ENCODE data around the gene HTR7. TPM values are rescaled to one million over a fixed set of nuclear protein-coding genes. Genes with fewer than 3 reads are reported as not detected.

Gene HTR7
- total RNA-seq, 6 donors from 2014 or later: 0.54 to 0.64 (median 0.59) TPM; not detected in 3

- Histone ChIP-seq H3K4me1 (peaks cover 0 to 7% (median 0%) of the 10 kb centered on the region in 4 donors), H3K36me3 (no peaks in the 10 kb centered on the region), H3K27me3 (no peaks in the 10 kb centered on the region), H3K27ac (no peak overlapping the region), H3K9me3 (no peaks in the 10 kb centered on the region), H3K4me3 (no peak overlapping the region)
- ATAC-seq (ENCODE audit: low FRiP score in 2 of 2) (no peak), DNase-seq (no peak)
- WGBS, 2 donors: 37 to 39% methylated on average over 2 of the region's 2 CpGs
- TF ChIP-seq POLR2A (IDR thresholded peaks at IDR 0.05) (no peak), CTCF (IDR thresholded peaks at IDR 0.05) (peak in 5 of 6 experiments; percentile 29 to 51 (median 42)), EP300 (IDR thresholded peaks at IDR 0.05) (no peak)
Observed at GRCh38 chr10:90862908-90863514, 5.2 kb upstream of the HTR7 start.

GRCh38 chr10:90860790-90861189 is 3.0 kb upstream of the HTR7 start:
- no peak overlapping the region for H3K4me3 ChIP-seq
- H3K9me3 ChIP-seq: no peaks in the 10 kb centered on the region
- H3K36me3 ChIP-seq: no peaks in the 10 kb centered on the region
- no peak overlapping the region for H3K27ac ChIP-seq
- 88 to 90% methylated on average over 1 of the region's 1 CpG for WGBS, 2 donors
- no peak for ATAC-seq (ENCODE audit: low FRiP score in 2 of 2)
- H3K4me1 ChIP-seq: peaks cover 5 to 17% (median 8%) of the 10 kb centered on the region in 4 donors
- TF ChIP-seq POLR2A (IDR thresholded peaks at IDR 0.05): no peak
- TF ChIP-seq EP300 (IDR thresholded peaks at IDR 0.05): no peak
- TF ChIP-seq POLR2AphosphoS5 (IDR thresholded peaks at IDR 0.05): no peak
- no peak for TF ChIP-seq CTCF (IDR thresholded peaks at IDR 0.05)
- no peak for DNase-seq
- H3K27me3 ChIP-seq: peaks cover 0 to 9% (median 3%) of the 10 kb centered on the region in 4 donors

- H3K4me3 ChIP-seq: no peak overlapping the region
- peaks cover 5 to 17% (median 8%) of the 10 kb centered on the region in 4 donors for H3K4me1 ChIP-seq
- DNase-seq: no peak
- peaks cover 0 to 16% (median 3%) of the 10 kb centered on the region in 4 donors for H3K27me3 ChIP-seq
- no peak overlapping the region for H3K27ac ChIP-seq
- ATAC-seq (ENCODE audit: low FRiP score in 2 of 2): no peak
- H3K36me3 ChIP-seq: no peaks in the 10 kb centered on the region
- TF ChIP-seq EP300 (IDR thresholded peaks at IDR 0.05) (no peak), POLR2AphosphoS5 (IDR thresholded peaks at IDR 0.05) (no peak), CTCF (IDR thresholded peaks at IDR 0.05) (no peak), POLR2A (IDR thresholded peaks at IDR 0.05) (no peak)
- 70% methylated on average over 5 of the region's 5 CpGs for WGBS, 2 donors
- no peaks in the 10 kb centered on the region for H3K9me3 ChIP-seq
Observed at GRCh38 chr10:90859321-90859751, 1.5 kb upstream of the HTR7 start.

GRCh38 chr10:90858461-90858968 is 676 bp upstream of the HTR7 start:
- H3K9me3 ChIP-seq: no peaks in the 10 kb centered on the region
- no peak for TF ChIP-seq EP300 (IDR thresholded peaks at IDR 0.05)
- no peak for TF ChIP-seq CTCF (IDR thresholded peaks at IDR 0.05)
- ATAC-seq (ENCODE audit: low FRiP score in 2 of 2): peak in 1 of 2 donors; percentile 3
- H3K27ac ChIP-seq: peak overlapping the region in 2 of 4 donors; percentile 40 to 80
- H3K36me3 ChIP-seq: no peaks in the 10 kb centered on the region
- 38 to 43% methylated on average over 10 of the region's 10 CpGs for WGBS, 2 donors
- peaks cover 5 to 17% (median 8%) of the 10 kb centered on the region in 4 donors for H3K4me1 ChIP-seq
- DNase-seq: no peak
- H3K27me3 ChIP-seq: peaks cover 0 to 16% (median 3%) of the 10 kb centered on the region in 4 donors
- peak overlapping the region in 3 of 4 donors; percentile 68 to 75 (median 71) for H3K4me3 ChIP-seq
